Endodermal cell (in vitro differentiated cells): ENCODE measurements around the gene ARHGEF6. TPM values are rescaled to one million over a fixed set of nuclear protein-coding genes. Genes with fewer than 3 reads are reported as not detected.

Experiments used
- DNase-seq: peaks from one replicate; pipeline ENCODE4 v3.0.0-alpha.2; 2017
- H3K27ac ChIP-seq: 2 replicates; pipeline ENCODE4 v1.5.1; 2013; ENCODE audit warnings: mild to moderate bottlenecking, low read depth, low read length, moderate library complexity
- H3K27me3 ChIP-seq: 2 replicates; pipeline ENCODE4 v1.6.1; 2013; ENCODE audit warnings: mild to moderate bottlenecking, low read length, moderate library complexity; ENCODE audit not compliant: insufficient read depth, control insufficient read depth, poor library complexity, severe bottlenecking
- H3K36me3 ChIP-seq: 2 replicates; pipeline ENCODE4 v1.7.0; 2013; ENCODE audit warnings: mild to moderate bottlenecking, low read length, moderate library complexity; ENCODE audit not compliant: control insufficient read depth, insufficient read depth
- H3K4me1 ChIP-seq: one replicate; pipeline ENCODE4 v1.7.0; 2013; ENCODE audit warnings: low read length; ENCODE audit not compliant: control insufficient read depth, insufficient read depth
- H3K4me3 ChIP-seq: 2 replicates; pipeline ENCODE4 v1.5.1; 2013; ENCODE audit warnings: mild to moderate bottlenecking, low read length, moderate library complexity
- H3K9ac ChIP-seq: 2 replicates; pipeline ENCODE4 v1.6.1; 2013; ENCODE audit warnings: mild to moderate bottlenecking, low read length, moderate library complexity; ENCODE audit not compliant: poor library complexity, severe bottlenecking; ENCODE audit errors: extremely low read depth
- H3K9me3 ChIP-seq: 2 replicates; pipeline ENCODE4 v1.6.1; 2013; ENCODE audit warnings: mild to moderate bottlenecking, low read length, moderate library complexity; ENCODE audit not compliant: control insufficient read depth
- H3K27ac Mint-ChIP-seq: 2 replicates; pipeline ENCODE4 v1.8.0; 2020; ENCODE audit warnings: mixed read lengths
- H3K27me3 Mint-ChIP-seq: 2 replicates; pipeline ENCODE4 v1.8.0; 2021; ENCODE audit warnings: mild to moderate bottlenecking, mixed read lengths; ENCODE audit not compliant: insufficient read depth
- H3K36me3 Mint-ChIP-seq: 2 replicates; pipeline ENCODE4 v1.8.0; 2020; ENCODE audit warnings: low read depth, mixed read lengths
- H3K4me1 Mint-ChIP-seq: 2 replicates; pipeline ENCODE4 v1.8.0; 2020; ENCODE audit warnings: mixed read lengths
- H3K4me3 Mint-ChIP-seq: 2 replicates; pipeline ENCODE4 v1.8.0; 2020; ENCODE audit warnings: mild to moderate bottlenecking, moderate library complexity, mixed read lengths
- H3K9me3 Mint-ChIP-seq: 2 replicates; pipeline ENCODE4 v1.8.0; 2020; ENCODE audit warnings: mild to moderate bottlenecking, mixed read lengths
- WGBS, 2 experiments: methylation state at CpG; one replicate each; pipeline versions ENCODE4 v1.1.5 to v1.1.7; 2013; ENCODE audit warnings: missing lambda C conversion rate in 2 of 2, mixed read lengths in 1 of 2; ENCODE audit not compliant: insufficient coverage in 1 of 2, insufficient read length in 1 of 2; 5-methylcytosine and 5-hydroxymethylcytosine counted together
- total RNA-seq, 2 donors: library from RNA; stranded (reverse); fragmentation: NEBNext Ultra II Directional in 1 of 2; extraction: Animal tissue kit (Norgen Biotek cat#: 25700) in 1 of 2; gene quantifications; 2 replicates in 1 of 2; 3 replicates in 1 of 2; pipeline ENCODE4 v1.2.1, GENCODE V29; 2021
- TF ChIP-seq, protein P1 (sequence below): fragments of 200-600 bp; sonication (generic); conservative IDR thresholded peaks from 2 replicates; pipeline ENCODE4 v1.5.0; 2021; ENCODE audit warnings: antibody characterized with exemption, mild to moderate bottlenecking

ARHGEF6 gene
- total RNA-seq, 2 donors from 2014 or later, result 1.8 to 2.7 TPM

GRCh38 chrX:136665258-136665900 lies 115.4 kb downstream of the ARHGEF6 start:
- 100% methylated on average over 3 of the region's 6 CpGs; no CpG with 5 or more reads in 1 of the 2 experiments for WGBS, 2 experiments
- H3K36me3 Mint-ChIP-seq, result no peaks in the 10 kb centered on the region

DNA sequence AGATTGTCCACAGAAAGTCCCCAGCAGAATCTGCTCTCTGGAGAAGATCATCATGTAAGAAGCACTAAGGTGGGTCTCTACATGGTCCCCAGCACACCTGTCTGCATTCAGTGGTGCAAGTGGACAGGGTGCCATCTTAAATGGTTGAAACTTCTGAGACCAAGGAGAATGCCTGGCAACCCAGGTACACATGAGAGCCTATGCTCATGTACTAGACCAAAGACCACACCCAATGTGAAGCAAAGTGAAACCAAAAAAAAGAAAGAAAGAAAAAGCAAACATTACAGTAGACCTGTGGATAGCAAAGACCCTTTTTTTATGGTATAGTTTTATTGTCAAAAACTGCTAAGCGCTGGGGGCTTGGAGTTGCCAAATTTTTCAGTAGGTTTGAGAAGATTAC lies 117.8 kb downstream of the ARHGEF6 start:
- Mint-ChIP-seq H3K9me3 (peaks cover 52% of the 10 kb centered on the region), H3K36me3 (no peaks in the 10 kb centered on the region), H3K27ac (no peak overlapping the region), H3K4me3 (no peak overlapping the region), H3K27me3 (no peaks in the 10 kb centered on the region), H3K4me1 (no peaks in the 10 kb centered on the region)
- no peak for DNase-seq
- Histone ChIP-seq H3K27me3 (no peaks in the 10 kb centered on the region), H3K36me3 (no peaks in the 10 kb centered on the region), H3K9me3 (no peaks in the 10 kb centered on the region), H3K9ac (no peak overlapping the region), H3K4me1 (no peaks in the 10 kb centered on the region), H3K27ac (no peak overlapping the region), H3K4me3 (no peak overlapping the region)
- TF ChIP-seq, protein P1, sequence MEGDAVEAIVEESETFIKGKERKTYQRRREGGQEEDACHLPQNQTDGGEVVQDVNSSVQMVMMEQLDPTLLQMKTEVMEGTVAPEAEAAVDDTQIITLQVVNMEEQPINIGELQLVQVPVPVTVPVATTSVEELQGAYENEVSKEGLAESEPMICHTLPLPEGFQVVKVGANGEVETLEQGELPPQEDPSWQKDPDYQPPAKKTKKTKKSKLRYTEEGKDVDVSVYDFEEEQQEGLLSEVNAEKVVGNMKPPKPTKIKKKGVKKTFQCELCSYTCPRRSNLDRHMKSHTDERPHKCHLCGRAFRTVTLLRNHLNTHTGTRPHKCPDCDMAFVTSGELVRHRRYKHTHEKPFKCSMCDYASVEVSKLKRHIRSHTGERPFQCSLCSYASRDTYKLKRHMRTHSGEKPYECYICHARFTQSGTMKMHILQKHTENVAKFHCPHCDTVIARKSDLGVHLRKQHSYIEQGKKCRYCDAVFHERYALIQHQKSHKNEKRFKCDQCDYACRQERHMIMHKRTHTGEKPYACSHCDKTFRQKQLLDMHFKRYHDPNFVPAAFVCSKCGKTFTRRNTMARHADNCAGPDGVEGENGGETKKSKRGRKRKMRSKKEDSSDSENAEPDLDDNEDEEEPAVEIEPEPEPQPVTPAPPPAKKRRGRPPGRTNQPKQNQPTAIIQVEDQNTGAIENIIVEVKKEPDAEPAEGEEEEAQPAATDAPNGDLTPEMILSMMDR, result no peak
- WGBS, 2 experiments, result no CpG with 5 or more reads among the region's 1 CpG

More at GRCh38 chrX:136665258-136665900, 115.4 kb downstream of the ARHGEF6 start:
- peaks cover 56% of the 10 kb centered on the region for H3K9me3 Mint-ChIP-seq
- no peak overlapping the region for H3K4me3 Mint-ChIP-seq
- no peak overlapping the region for H3K4me3 ChIP-seq
- no peaks in the 10 kb centered on the region for H3K27me3 ChIP-seq
- no peak overlapping the region for H3K27ac Mint-ChIP-seq
- TF ChIP-seq, protein P1, result no peak
- DNase-seq, result no peak
- no peak overlapping the region for H3K9ac ChIP-seq
- H3K9me3 ChIP-seq, result no peaks in the 10 kb centered on the region
- no peaks in the 10 kb centered on the region for H3K36me3 ChIP-seq
- no peaks in the 10 kb centered on the region for H3K4me1 Mint-ChIP-seq
- H3K27ac ChIP-seq, result no peak overlapping the region
- H3K27me3 Mint-ChIP-seq, result no peaks in the 10 kb centered on the region
- H3K4me1 ChIP-seq, result no peaks in the 10 kb centered on the region

GRCh38 chrX:136662104-136662503 lies 118.6 kb downstream of the ARHGEF6 start:
- no peaks in the 10 kb centered on the region for H3K27me3 ChIP-seq
- WGBS, 2 experiments, result 81% methylated on average over 2 of the region's 2 CpGs; no CpG with 5 or more reads in 1 of the 2 experiments
- H3K27ac ChIP-seq, result no peak overlapping the region
- Mint-ChIP-seq H3K4me1 (no peaks in the 10 kb centered on the region), H3K9me3 (peaks cover 49% of the 10 kb centered on the region), H3K36me3 (no peaks in the 10 kb centered on the region), H3K27me3 (no peaks in the 10 kb centered on the region), H3K27ac (no peak overlapping the region), H3K4me3 (no peak overlapping the region)
- no peak for DNase-seq
- no peaks in the 10 kb centered on the region for H3K9me3 ChIP-seq
- H3K4me3 ChIP-seq, result no peak overlapping the region
- TF ChIP-seq, protein P1, result no peak
- no peaks in the 10 kb centered on the region for H3K36me3 ChIP-seq
- no peak overlapping the region for H3K9ac ChIP-seq
- no peaks in the 10 kb centered on the region for H3K4me1 ChIP-seq
